NCI-H2029 treated with DMSO at 0.1 percent for 48 hours (cell line): Measurements from ENCODE around the gene SLC38A11.

Experiments
- DNase-seq: peaks from one replicate; lab custom pipeline; 2025; lab: John Stamatoyannopoulos, UW

Gene SLC38A11

GRCh38 chr2:164913640-164914350 is 41.5 kb downstream of the SLC38A11 start:
- DNase-seq, result no peak

GRCh38 chr2:164913011-164913410 is 42.3 kb downstream of the SLC38A11 start:
- DNase-seq, result no peak

GRCh38 chr2:164911832-164912231 is 43.5 kb downstream of the SLC38A11 start:
- no peak for DNase-seq

- no peak for DNase-seq
Measured at GRCh38 chr2:164910101-164910899, 45.0 kb downstream of the SLC38A11 start.

- DNase-seq, result no peak
Measured at GRCh38 chr2:164906947-164907346, 48.4 kb downstream of the SLC38A11 start.

- no peak for DNase-seq
Measured at GRCh38 chr2:164905307-164905706, 50.0 kb downstream of the SLC38A11 start.

- DNase-seq, result peak; percentile 23
Measured at GRCh38 chr2:164903951-164904350, 51.4 kb downstream of the SLC38A11 start.

GRCh38 chr2:164903204-164903603 is 52.1 kb downstream of the SLC38A11 start:
- DNase-seq, result peak; percentile 17

- DNase-seq, result no peak
Measured at GRCh38 chr2:164899121-164899520, 56.2 kb downstream of the SLC38A11 start.

GRCh38 chr2:164898475-164898874 is 56.9 kb downstream of the SLC38A11 start:
- no peak for DNase-seq

GRCh38 chr2:164897469-164898260 is 57.7 kb downstream of the SLC38A11 start:
- no peak for DNase-seq

- DNase-seq, result no peak
Measured at GRCh38 chr2:164896634-164897355, 58.5 kb downstream of the SLC38A11 start.

GRCh38 chr2:164896226-164896625 is 59.1 kb downstream of the SLC38A11 start:
- DNase-seq, result no peak

GRCh38 chr2:164891460-164891859 is 63.9 kb downstream of the SLC38A11 start:
- DNase-seq, result no peak

- no peak for DNase-seq
Measured at GRCh38 chr2:164890544-164890943, 64.8 kb downstream of the SLC38A11 start.

GRCh38 chr2:164888592-164888991 is 66.7 kb downstream of the SLC38A11 start:
- no peak for DNase-seq

GRCh38 chr2:164887434-164888144 is 67.7 kb downstream of the SLC38A11 start:
- DNase-seq, result no peak

- no peak for DNase-seq
Measured at GRCh38 chr2:164882276-164882675, 73.0 kb downstream of the SLC38A11 start.

GRCh38 chr2:164881524-164881923 is 73.8 kb downstream of the SLC38A11 start:
- DNase-seq, result no peak

- no peak for DNase-seq
Measured at GRCh38 chr2:164879901-164880535, 75.3 kb downstream of the SLC38A11 start.

GRCh38 chr2:164877927-164878326 is 77.4 kb downstream of the SLC38A11 start:
- DNase-seq, result no peak
